Measurements from ENCODE around the gene MYCL. TPM values are rescaled to one million over a fixed set of nuclear protein-coding genes. Genes with fewer than 3 reads are reported as not detected.

The MYCL gene
- total and polyA plus RNA-seq, 2 of the 8 experiments (the other 6 are each of a cell fraction or from before 2014, with no cell fraction given), result 20.3 to 28.8 TPM

DNA sequence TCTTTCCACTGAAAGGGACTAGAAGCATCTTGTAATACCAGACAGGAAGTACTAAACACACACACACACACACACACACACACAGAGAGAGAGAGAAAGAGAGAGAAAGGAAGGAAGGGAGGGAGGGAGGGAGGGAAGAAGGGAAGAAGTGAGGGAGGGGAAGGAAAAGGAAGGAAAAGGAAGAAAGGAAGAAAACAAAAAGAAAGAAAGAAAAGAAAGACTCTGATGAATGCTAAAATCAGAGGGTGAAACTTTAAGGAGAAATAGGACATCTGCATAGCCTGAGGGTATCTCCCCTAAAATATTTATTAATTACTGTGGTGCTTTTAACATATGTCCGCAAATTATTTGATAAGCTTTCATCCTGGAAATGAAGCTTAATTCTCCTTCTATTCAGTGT is 29.0 kb downstream of the MYCL start:
- 94% methylated on average over 1 of the region's 1 CpG; no CpG with 5 or more reads in 1 of the 2 experiments for WGBS, 2 experiments (ENCODE audit: extremely low coverage in 1 of 2, insufficient coverage in 1 of 2, insufficient read length in 1 of 2, insufficient replicate concordance in 2 of 2, low coverage in 1 of 2, low lambda C conversion rate in 2 of 2, missing lambda C conversion rate in 1 of 2)
- no peak for TF ChIP-seq RXRA (IDR thresholded peaks at IDR 0.05; ENCODE audit: insufficient read depth, low read depth, low read length)
- no peak for TF ChIP-seq SRF (IDR thresholded peaks at IDR 0.05; ENCODE audit: low read depth, low read length)
- no peak for TF ChIP-seq CHD1 (IDR thresholded peaks at IDR 0.05; ENCODE audit: low read depth, low read length)
- TF ChIP-seq TEAD4 (IDR thresholded peaks at IDR 0.05; ENCODE audit: low read depth, low read length), result no peak
- TF ChIP-seq FOSL1 (IDR thresholded peaks at IDR 0.05; ENCODE audit: insufficient read depth, low read depth, low read length), result no peak
- TF ChIP-seq RAD21 (IDR thresholded peaks at IDR 0.05 in 1 of 2, conservative IDR thresholded peaks at IDR 0.05 in 1 of 2; ENCODE audit: low read depth in 2 of 2, low read length in 2 of 2), result no peak
- TF ChIP-seq JUN (IDR thresholded peaks at IDR 0.05; ENCODE audit: low read depth, low read length), result no peak
- TF ChIP-seq SAP30 (IDR thresholded peaks at IDR 0.05; ENCODE audit: insufficient read depth, insufficient replicate concordance, low read length), result no peak
- TF ChIP-seq KDM5A (IDR thresholded peaks at IDR 0.05; ENCODE audit: low read length), result no peak
- no peak for TF ChIP-seq GABPA (IDR thresholded peaks at IDR 0.05; ENCODE audit: borderline replicate concordance, insufficient read depth, low read length)
- TF ChIP-seq, protein P1, sequence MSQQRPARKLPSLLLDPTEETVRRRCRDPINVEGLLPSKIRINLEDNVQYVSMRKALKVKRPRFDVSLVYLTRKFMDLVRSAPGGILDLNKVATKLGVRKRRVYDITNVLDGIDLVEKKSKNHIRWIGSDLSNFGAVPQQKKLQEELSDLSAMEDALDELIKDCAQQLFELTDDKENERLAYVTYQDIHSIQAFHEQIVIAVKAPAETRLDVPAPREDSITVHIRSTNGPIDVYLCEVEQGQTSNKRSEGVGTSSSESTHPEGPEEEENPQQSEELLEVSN (IDR thresholded peaks at IDR 0.05), result no peak
- no peak for TF ChIP-seq BRCA1 (IDR thresholded peaks at IDR 0.05; ENCODE audit: low read depth, low read length)
- TF ChIP-seq MAFK (IDR thresholded peaks at IDR 0.05; ENCODE audit: low read depth, low read length), result no peak

More for the DNA sequence above, 29.0 kb downstream of the MYCL start:
- H3K4ac ChIP-seq (replicated peaks; ENCODE audit: insufficient read length, low read depth, low read length), result no peak overlapping the region
- H2AK5ac ChIP-seq (ENCODE audit: low read depth, low read length), result no peak overlapping the region
- POLR2A ChIA-PET (ENCODE audit: partially characterized antibody), result interaction anchor here (1.2 to 1.4 kb wide), 2 partner anchors 10 to 11 kb away, joined by 3 to 4 read pairs; partner anchors contain the start of gene TRIT1
- no peak overlapping the region for H3K27ac ChIP-seq (ENCODE audit: low read depth, low read length)
- H2AFZ ChIP-seq (ENCODE audit: low read length), result no peak overlapping the region
- peaks cover 0 to 3% (median 2%) of the 10 kb centered on the region in 4 experiments; a peak in 2 of 7 replicates for H3K4me1 ChIP-seq (replicated peaks in 1 of 4; ENCODE audit: control insufficient read depth in 3 of 4, insufficient read depth in 4 of 4, low read length in 3 of 4)
- CTCF ChIA-PET (ENCODE audit: partially characterized antibody), result interaction anchor here (0.6 to 2.0 kb wide), 3 partner anchors 9 to 227 kb away, joined by 3 to 5 read pairs (median 4); no protein-coding TSS in a partner anchor
- no peak overlapping the region for H3K56ac ChIP-seq (replicated peaks; ENCODE audit: insufficient read length, low read depth, low read length)
- peaks cover 17 to 69% of the 10 kb centered on the region in 2 experiments for H3K79me2 ChIP-seq (ENCODE audit: control insufficient read depth in 1 of 2, insufficient read depth in 2 of 2, low read length in 2 of 2)
- H3K23ac ChIP-seq (ENCODE audit: insufficient read length), result no peak overlapping the region
- H4K5ac ChIP-seq (ENCODE audit: insufficient read length, low read depth, low read length), result no peak overlapping the region
- H3K36me3 ChIP-seq (ENCODE audit: control insufficient read depth in 2 of 4, insufficient read depth in 4 of 4, low read length in 3 of 4), result peaks cover 4 to 12% (median 6%) of the 10 kb centered on the region in 4 experiments; a peak in 5 of 8 replicates
- no peak overlapping the region for H3K4me2 ChIP-seq (ENCODE audit: insufficient read depth in 1 of 2, low read depth in 2 of 2, low read length in 2 of 2)
- peaks cover 3% of the 10 kb centered on the region for H3K79me1 ChIP-seq (ENCODE audit: low read depth, low read length)
- DNase-seq (ENCODE audit: low read depth in 1 of 2, low spot score in 2 of 2), result no peak
- H4K91ac ChIP-seq (replicated peaks; ENCODE audit: insufficient read length, low read length), result no peak overlapping the region
- H3K9ac ChIP-seq (replicated peaks in 1 of 4; ENCODE audit: extremely low read depth in 1 of 4, low read depth in 3 of 4, low read length in 3 of 4), result no peak overlapping the region
- H4K20me1 ChIP-seq (replicated peaks in 1 of 2; ENCODE audit: control insufficient read depth in 1 of 2, insufficient read depth in 2 of 2, low read length in 2 of 2), result peaks cover 5 to 8% of the 10 kb centered on the region in 2 experiments
- peaks cover 0 to 15% of the 10 kb centered on the region in 2 experiments; a peak in 1 of 4 replicates for H3K9me3 ChIP-seq (ENCODE audit: insufficient read depth in 2 of 2, low read depth in 1 of 2, low read length in 1 of 2)
- no peak overlapping the region for H2BK15ac ChIP-seq (ENCODE audit: low read length)
- H2BK120ac ChIP-seq (replicated peaks; ENCODE audit: low read depth, low read length), result no peak overlapping the region
- H3K14ac ChIP-seq (ENCODE audit: insufficient read length), result no peak overlapping the region
- H3K18ac ChIP-seq (ENCODE audit: extremely low read depth, low read length), result no peak overlapping the region
- no peak overlapping the region for H4K8ac ChIP-seq (ENCODE audit: extremely low read depth, insufficient read depth, low read length)
- no peak overlapping the region for H2BK5ac ChIP-seq (ENCODE audit: low read depth, low read length)
- H2BK12ac ChIP-seq (ENCODE audit: low read depth, low read length), result no peak overlapping the region
- H3K4me3 ChIP-seq (ENCODE audit: extremely low read depth in 1 of 4, insufficient read depth in 2 of 4, low read depth in 3 of 4, low read length in 4 of 4), result no peak overlapping the region
- H3K27me3 ChIP-seq (replicated peaks in 1 of 4; ENCODE audit: control insufficient read depth in 3 of 4, extremely low read depth in 1 of 4, insufficient read depth in 3 of 4, low read length in 3 of 4), result no peaks in the 10 kb centered on the region; a peak in 1 of 7 replicates
- H2BK20ac ChIP-seq (ENCODE audit: low read length), result no peak overlapping the region
- H3K23me2 ChIP-seq (ENCODE audit: low read depth, low read length), result no peaks in the 10 kb centered on the region; the same call in 1 of the 2 replicates
- FAIRE-seq, result no peak

All from H1 (cell line).